ENCODE measurements around the gene KDM7A.

DNA sequence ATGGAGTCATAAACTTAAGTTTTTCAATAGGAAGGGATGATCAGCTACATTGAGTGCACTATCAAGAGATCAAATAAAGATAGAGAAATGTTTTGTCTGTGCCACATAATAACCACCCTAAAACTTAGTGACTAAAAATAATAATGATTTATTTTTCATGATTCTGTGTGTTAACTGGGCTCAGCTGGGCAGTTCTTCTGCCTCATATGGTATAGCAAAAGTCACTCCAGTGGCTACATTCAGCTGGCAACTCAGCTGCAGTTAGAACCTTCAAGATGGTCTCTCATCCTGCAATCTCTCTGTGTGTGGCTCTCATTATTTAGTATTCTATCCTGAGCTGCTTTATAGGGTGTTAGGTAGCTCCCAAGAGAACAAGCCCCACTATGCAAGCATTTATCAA lies 106.2 kb downstream of the KDM7A start:
- TF ChIP-seq, protein P1, sequence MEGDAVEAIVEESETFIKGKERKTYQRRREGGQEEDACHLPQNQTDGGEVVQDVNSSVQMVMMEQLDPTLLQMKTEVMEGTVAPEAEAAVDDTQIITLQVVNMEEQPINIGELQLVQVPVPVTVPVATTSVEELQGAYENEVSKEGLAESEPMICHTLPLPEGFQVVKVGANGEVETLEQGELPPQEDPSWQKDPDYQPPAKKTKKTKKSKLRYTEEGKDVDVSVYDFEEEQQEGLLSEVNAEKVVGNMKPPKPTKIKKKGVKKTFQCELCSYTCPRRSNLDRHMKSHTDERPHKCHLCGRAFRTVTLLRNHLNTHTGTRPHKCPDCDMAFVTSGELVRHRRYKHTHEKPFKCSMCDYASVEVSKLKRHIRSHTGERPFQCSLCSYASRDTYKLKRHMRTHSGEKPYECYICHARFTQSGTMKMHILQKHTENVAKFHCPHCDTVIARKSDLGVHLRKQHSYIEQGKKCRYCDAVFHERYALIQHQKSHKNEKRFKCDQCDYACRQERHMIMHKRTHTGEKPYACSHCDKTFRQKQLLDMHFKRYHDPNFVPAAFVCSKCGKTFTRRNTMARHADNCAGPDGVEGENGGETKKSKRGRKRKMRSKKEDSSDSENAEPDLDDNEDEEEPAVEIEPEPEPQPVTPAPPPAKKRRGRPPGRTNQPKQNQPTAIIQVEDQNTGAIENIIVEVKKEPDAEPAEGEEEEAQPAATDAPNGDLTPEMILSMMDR (conservative IDR thresholded peaks at IDR 0.05; ENCODE audit: low read depth, low read length) = no peak
- TF ChIP-seq EZH2 (IDR thresholded peaks at IDR 0.05; ENCODE audit: borderline replicate concordance, low read depth, low read length, poor library complexity, severe bottlenecking) = no peak
